ENCODE measurements around the gene MKLN1. TPM values are rescaled to one million over a fixed set of nuclear protein-coding genes. Genes with fewer than 3 reads are reported as not detected.

The MKLN1 gene
- total RNA-seq, 1 experiment from 2014 or later: 48.5 TPM

GRCh38 chr7:131404226-131404911, 76.7 kb downstream of the MKLN1 start:
- Histone ChIP-seq H3K9me3 (ENCODE audit: control insufficient read depth in 1 of 2, insufficient read depth in 1 of 2, low read depth in 1 of 2, low read length in 2 of 2) (no peaks in the 10 kb centered on the region), H3K79me2 (ENCODE audit: insufficient read depth, low read length) (peaks cover 37% of the 10 kb centered on the region), H4K20me1 (ENCODE audit: insufficient read depth) (0 out of 2 replicates have a peak, but pooled peaks cover 6% of the 10 kb centered on the region), H2AFZ (ENCODE audit: low read depth, low read length, poor library complexity, severe bottlenecking) (no peak overlapping the region), H3K4me1 (ENCODE audit: control insufficient read depth in 1 of 2, insufficient read depth in 2 of 2, low read length in 2 of 2) (no peaks in the 10 kb centered on the region), H3K9ac (ENCODE audit: low read length) (no peak overlapping the region), H3K36me3 (ENCODE audit: control insufficient read depth in 1 of 2, insufficient read depth in 2 of 2, low read length in 2 of 2) (peaks cover 0 to 16% of the 10 kb centered on the region in 2 experiments; a peak in 2 of 4 replicates), H3K27me3 (ENCODE audit: insufficient read depth, low read length) (no peaks in the 10 kb centered on the region), H3K9me2 (ENCODE audit: insufficient read depth) (no peaks in the 10 kb centered on the region), H3K4me2 (ENCODE audit: low read length) (no peak overlapping the region), H3K27ac (ENCODE audit: low read depth, low read length) (no peak overlapping the region), H3K4me3 (replicated peaks in 1 of 2; ENCODE audit: low read depth in 1 of 2, low read length in 2 of 2) (no peak overlapping the region)
- TF ChIP-seq CBX3 (IDR thresholded peaks at IDR 0.05; ENCODE audit: low read depth): no peak
- TF ChIP-seq JUND (IDR thresholded peaks at IDR 0.05): no peak
- TF ChIP-seq MAX (IDR thresholded peaks at IDR 0.05): no peak
- no peak for TF ChIP-seq FOSL1 (IDR thresholded peaks at IDR 0.05; ENCODE audit: low read depth)
- no peak for TF ChIP-seq TCF7L2 (IDR thresholded peaks at IDR 0.05; ENCODE audit: borderline replicate concordance, extremely low read depth, insufficient read depth, insufficient read length)
- TF ChIP-seq ZNF274 (IDR thresholded peaks at IDR 0.05; ENCODE audit: low read depth, low read length): no peak
- TF ChIP-seq EZH2 (IDR thresholded peaks at IDR 0.05): no peak
- no peak for TF ChIP-seq CTCF (IDR thresholded peaks at IDR 0.05 in 2 of 3, conservative IDR thresholded peaks at IDR 0.05 in 1 of 3; ENCODE audit: borderline replicate concordance in 1 of 3, insufficient read depth in 1 of 3, low read depth in 2 of 3, low read length in 2 of 3)
- TF ChIP-seq ZBTB33 (IDR thresholded peaks at IDR 0.05; ENCODE audit: extremely low read depth, insufficient replicate concordance, low read length): no peak
- TF ChIP-seq EGR1 (IDR thresholded peaks at IDR 0.05; ENCODE audit: low read depth): no peak
- TF ChIP-seq POLR2A (IDR thresholded peaks at IDR 0.05; ENCODE audit: borderline replicate concordance, extremely low read depth, insufficient read depth, insufficient read length): no peak
- no peak for TF ChIP-seq SP1 (IDR thresholded peaks at IDR 0.05; ENCODE audit: low read depth)
- no peak for TF ChIP-seq CEBPB (IDR thresholded peaks at IDR 0.05; ENCODE audit: low read depth)
- no peak for ATAC-seq
- RAD21 ChIA-PET (ENCODE audit: low non-redundant PET in 1 of 2, low total read pairs in 2 of 2, uncharacterized antibody in 2 of 2, unreplicated experiment in 2 of 2): no interaction called here
- BruUV-seq (replicated peaks): no TSS peak
- intact Hi-C loops (cut with micrococcal nuclease): no loop called here
- CTCF ChIA-PET: no interaction called here
- no peak for DNase-seq (ENCODE audit: low read depth, low spot score)
- POLR2A ChIA-PET: no interaction called here

Measured in HCT116 (cell line).